ENCODE results near the gene TRAPPC3.
"Not testable (repeated sequence)": the region's sequence is repeated elsewhere in the genome, so short reads cannot be mapped to it uniquely, and the experiment has no call there.

Gene TRAPPC3

DNA sequence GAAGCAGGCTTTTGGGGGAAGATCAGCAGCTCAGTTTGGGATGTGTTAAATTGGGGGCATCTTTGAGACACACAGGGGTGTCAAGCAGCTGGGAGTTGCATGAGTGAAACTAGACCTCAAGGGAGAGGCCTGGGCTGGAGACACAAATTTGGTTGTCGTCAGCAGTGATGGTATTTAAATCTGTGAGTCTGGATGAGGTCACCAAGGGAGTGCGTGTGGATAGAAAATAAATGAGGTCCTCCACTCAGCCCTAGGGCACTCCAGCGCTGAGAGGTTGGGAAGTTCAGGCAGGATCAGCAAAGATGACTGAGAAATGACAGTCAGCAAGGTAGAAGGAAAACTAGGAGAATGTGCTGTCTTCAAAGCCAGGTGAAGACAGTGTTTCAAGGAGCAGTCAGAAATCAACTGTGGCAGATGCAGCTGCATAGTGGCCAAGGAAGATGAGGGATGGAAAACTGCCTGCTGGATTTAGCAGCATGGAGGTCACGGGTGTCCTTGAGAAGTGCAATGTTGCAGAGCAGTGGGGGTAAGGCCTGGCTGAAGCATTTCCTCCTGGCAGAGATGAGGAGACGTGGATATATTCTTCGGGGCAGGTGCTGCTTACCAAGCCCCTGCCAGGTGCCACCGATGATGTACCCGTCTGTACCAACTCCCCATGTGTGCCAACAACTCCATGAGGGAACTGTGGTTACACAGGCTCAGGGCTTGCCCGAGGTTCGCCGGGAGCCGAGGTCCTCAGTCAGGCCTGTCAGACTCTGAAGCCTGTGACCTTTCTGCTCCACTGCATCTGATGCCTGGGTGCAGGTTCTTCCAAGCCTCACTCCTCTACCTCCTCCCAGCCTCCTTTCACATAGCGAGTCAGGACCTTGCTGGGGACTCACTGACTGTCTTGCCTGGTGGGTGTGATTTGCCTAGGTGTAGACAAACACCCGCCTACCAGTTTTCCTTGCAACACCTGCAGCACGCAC, 17.9 kb upstream of the TRAPPC3 start:
- no peak for DNase-seq (ENCODE audit: low read depth, low spot score)

DNA sequence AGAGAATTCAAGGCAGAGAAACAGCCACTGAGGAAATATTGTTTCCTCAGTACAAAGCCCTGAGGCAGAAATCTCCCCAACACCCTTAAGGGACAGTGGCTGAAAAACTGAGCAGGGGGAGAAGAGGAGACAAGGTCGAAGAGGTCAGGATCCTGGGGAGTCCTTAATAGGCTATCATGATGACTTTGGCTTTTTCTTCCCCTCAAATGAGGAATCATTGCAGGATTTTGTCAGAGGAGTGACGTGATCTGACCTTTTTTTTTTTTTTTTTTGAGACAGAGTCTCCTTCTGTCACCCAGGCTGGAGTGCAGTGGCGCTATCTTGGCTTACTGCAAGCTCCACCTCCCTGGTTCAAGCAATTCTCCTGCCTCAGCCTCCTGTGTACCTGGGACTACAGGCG, 16.9 kb upstream of the TRAPPC3 start:
- no peak for DNase-seq (ENCODE audit: low read depth, low spot score)

DNA sequence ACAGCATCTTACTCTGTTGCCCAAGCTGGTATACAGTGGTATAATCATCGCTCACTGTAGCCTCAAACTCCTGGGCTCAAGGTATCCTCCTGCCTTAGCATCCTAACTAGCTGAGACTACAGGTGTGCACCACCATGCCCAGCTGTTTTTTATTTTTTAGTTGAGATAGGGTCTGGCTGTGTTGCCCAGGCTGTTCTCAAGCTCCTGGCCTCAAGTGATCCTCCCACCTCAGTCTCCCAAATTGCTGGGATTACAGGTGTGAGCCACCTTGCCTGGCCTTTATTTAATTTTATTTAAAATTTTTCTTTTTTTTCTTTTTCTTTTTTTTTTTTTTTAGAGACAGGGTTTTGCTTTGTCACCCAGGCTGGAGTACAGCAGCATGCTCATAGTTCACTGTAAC, 15.9 kb upstream of the TRAPPC3 start:
- DNase-seq (ENCODE audit: low read depth, low spot score): no peak

DNA sequence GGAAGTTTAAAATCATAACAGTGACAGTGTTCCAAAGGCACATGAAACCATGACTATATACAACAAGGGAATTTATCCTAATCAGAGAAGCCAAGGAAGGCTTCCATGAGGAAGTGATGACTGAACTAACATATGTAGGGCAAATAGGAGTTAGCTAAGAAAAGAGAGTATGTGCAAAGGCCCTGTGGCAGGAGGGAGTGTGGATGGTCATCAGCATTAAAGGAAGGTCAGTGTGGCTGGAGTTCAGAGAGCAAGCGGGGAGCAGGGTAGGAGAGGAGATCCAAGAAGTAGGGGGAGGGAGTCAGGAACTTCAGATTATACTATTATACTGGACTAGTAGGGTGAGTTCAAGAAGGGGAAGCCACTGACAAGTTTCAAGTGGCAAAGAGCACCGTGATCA, 15.1 kb upstream of the TRAPPC3 start:
- no peak for DNase-seq (ENCODE audit: low read depth, low spot score)

DNA sequence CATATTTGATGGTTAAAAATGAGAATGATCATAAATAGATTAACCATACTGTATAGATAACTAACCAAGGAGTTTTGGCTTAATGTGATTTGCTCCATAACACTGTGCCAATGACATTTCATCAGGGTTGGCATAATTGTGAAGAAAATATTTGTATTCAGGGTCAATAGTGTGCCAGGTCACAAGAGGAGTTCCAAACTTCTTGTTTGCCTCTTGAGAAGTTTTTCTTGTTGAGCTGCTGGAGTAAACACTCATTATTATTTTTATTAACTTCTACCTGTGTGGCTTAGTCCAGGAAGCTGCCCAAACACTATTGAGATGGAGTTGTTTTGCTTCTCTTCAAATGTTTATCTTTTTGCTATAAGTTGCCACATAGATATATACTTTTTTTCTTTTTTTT, 14.1 kb upstream of the TRAPPC3 start:
- no peak for DNase-seq (ENCODE audit: low read depth, low spot score)

DNA sequence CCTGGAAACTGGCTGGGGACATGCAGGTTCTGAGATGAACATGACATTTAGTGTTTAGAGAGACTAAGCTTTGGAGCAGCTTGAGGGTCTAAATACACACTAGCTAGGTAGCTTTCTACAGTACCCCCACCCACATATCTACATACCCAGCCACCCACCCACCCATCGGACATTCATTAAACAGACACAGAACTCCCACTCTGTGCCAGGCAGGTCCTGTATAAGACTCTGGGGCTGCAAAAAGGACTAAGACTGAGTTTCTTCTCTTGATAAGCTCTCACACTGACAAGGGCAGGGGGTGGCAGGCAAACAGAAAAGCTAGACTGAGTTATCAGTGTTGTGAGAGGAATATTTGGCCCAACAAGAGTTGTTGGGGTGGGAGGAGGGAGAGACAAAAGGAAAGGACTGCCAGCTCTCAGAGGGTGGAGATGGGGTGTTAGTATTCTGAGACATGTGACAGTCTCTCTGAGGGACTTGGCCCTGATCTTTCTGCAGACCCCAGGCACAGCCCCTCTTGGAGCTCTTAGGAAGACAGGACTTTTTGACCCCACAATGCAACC, 13.5 kb upstream of the TRAPPC3 start:
- DNase-seq (ENCODE audit: low read depth, low spot score): no peak

DNA sequence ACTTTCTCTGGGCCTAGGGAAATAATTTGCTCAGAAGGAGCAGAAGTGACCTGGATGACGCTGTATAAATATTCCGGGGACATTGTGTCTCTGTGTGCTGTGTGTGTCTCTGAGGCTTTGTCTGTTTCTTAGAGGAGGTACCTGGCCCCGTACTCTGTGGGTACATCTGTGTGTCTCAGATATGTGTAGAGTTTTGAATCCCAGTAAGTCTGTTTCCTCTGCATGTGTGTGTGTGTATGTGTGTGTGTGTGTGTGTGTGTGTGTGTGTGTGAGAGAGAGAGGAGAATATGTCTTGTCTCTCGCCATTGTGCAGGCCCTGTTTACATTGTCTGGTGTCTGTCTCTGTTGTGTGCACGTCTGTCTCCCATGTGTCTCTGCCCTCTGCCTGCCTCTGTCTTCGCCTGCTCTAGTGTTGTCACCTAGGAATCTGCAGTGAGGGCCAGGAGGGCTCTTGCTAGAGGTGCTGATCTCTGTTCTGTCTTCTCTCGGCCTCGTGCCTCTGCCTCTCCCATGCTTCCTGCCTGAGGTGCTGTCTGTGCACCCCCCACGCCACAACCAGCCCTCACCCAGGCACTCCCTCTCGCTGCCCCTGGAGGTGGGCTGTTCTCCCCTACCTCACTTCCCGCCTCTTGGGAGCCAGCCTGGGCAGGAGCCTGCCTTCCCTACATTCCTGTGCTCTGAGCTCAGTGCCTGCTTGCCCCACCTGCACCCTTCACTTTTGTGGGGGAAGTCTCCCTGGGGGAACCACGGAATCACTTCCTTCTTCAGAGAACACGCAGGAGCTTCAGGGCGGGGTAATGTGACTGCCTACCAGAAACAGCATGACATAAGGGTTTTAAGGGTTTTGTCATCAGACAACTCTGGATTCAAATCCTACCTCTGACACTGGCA, 12.6 kb upstream of the TRAPPC3 start:
- DNase-seq (ENCODE audit: low read depth, low spot score): no peak

DNA sequence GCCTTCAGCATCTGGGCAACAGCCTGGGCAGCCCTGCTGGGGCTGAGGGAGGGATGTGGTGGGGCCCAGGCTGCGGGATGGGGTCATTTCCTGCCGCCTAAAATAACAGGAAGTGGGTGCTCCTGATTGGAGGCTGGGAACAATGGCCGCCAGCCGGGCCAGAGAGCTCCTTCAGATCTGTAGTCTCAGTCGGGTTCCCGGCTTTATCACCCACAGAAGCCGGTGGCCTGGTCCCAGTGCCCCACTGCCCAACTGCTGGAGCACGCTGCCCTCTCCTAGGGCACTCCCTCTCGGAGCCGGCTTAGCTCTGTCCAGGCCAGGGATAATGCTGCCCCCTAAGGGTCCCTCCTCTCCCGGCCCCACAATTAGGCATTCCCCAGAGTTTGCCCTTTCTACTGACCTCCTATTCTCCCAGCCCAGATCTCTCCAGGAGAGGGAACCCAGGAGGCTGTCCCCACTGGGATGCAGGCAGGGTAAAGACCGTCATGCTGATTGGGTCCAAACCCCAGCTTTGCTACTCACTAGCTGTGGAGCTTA, 11.7 kb upstream of the TRAPPC3 start:
- DNase-seq (ENCODE audit: low read depth, low spot score): no peak

DNA sequence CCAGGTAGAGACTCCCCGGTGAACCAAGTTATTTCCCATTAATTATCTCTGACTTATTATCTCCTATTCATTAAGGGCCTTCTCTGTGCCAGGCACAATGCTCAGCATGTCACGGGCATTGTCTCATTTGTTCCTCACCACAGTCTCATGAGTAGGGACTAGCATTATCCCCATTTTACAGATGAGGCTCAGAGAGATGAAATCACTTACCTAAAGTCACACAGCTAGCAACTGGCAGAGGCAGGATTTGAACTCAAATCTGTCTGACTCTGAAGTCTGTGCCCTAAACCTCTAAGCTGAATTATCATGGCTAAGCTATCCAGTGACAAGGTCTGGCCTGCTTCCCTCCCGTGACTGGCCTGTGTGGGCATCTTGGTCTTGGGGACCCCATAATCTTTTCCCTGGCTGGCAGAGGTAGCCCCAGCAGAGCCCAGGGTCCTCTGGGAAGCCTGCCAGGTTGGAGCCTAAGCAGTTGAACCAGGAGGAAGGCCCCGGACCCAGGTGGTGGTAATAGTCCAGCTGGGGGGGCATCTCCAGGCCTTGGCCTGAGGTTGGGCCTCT, 11.2 kb upstream of the TRAPPC3 start:
- DNase-seq (ENCODE audit: low read depth, low spot score): no peak

DNA sequence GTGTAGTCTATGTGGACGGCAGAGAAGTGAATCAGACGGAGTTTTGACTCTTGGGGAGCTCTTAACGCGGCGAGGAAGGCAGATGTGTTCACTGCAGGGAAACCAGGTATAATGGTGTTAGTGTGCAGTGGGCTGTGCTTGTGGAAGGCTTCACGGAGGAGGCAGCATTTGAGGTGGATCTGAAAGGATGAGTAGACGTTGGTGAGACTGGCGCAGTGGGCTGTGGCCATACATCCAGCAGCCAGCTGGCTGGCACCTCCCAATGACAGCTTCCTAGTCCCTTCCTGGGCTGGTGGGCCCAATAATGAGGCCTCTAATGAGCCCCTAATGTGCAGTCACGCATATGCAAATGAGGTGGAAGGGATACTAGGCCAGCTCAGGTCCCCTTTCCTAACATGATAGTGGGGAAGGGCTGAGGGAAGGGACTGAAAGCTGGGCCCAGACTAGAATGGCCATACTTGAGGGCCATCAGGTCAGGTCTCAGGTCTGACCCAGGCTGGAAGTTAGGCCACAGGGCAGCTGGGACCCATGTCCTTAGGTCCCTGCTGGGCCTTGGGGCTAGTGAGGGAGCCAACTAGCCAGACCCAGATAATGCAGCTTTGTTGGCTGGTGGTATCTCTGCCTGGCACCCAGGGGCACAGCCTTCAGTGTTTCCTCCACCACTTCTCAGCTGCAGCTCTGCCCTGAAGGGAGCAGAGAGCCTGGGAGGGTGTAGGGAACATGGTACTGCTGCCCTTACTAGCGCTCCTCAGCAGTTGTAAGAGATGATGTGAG, 10.5 kb upstream of the TRAPPC3 start:
- DNase-seq (ENCODE audit: low read depth, low spot score): no peak

DNA sequence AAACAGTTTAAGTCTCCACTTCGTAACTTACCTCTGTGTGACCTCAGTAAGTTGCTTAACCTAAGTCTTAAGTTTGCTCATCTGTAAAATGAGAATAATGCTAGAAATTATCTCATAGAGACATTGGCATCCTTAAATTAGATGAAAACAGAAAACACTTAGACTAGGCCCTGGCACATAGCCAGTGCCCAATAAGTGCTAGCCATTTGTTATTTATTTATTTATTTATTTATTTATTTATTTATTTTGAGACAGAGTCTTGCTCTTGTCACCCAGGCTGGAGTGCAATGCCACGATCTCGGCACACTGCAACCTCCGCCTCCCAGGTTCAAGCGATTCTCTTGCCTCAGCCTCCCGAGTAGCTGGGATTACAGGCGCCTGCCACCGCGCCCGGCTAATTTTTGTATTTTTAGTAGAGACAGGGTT, 9.6 kb upstream of the TRAPPC3 start:
- DNase-seq (ENCODE audit: low read depth, low spot score): not testable (repeated sequence)

DNA sequence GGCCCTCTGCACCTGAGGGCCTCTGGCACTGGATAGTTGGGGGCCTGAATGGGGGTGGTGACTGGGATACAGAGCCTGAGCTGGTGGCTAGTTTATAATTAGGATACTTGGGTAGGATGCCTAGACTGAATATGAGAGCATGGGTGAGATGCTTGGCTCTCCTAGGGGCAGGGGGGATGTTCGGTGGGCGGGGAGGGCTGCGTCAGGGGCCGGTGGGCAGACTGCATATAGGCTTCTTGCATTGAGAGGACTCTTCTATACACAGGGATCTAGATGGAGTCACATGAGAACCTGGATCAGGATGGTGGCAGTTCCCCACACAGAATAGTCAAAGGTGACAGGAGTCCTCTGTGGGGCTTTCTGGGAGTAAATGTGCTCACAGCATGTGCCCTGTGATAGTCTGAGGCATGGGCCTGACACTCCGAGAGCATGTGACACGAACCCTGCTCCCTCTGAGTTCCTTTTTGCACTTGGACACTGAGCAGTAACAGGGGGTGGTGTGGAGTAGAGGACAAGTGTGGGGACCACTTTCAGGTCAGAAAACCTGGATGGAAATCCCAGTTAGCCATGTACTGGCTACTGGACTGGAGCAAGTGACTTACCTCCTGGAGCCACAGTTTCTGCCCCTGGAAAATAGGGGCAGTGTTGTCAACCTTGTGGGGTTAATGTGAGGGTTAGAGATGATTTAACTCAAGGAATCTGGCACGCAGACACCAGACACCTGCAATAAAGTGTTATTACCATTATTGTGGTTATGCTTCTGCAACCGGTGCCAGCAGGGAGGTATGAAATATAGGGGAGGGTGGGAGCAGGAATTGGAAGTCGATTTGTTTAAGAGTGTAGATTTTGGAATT, 8.9 kb upstream of the TRAPPC3 start:
- no peak for DNase-seq (ENCODE audit: low read depth, low spot score)

DNA sequence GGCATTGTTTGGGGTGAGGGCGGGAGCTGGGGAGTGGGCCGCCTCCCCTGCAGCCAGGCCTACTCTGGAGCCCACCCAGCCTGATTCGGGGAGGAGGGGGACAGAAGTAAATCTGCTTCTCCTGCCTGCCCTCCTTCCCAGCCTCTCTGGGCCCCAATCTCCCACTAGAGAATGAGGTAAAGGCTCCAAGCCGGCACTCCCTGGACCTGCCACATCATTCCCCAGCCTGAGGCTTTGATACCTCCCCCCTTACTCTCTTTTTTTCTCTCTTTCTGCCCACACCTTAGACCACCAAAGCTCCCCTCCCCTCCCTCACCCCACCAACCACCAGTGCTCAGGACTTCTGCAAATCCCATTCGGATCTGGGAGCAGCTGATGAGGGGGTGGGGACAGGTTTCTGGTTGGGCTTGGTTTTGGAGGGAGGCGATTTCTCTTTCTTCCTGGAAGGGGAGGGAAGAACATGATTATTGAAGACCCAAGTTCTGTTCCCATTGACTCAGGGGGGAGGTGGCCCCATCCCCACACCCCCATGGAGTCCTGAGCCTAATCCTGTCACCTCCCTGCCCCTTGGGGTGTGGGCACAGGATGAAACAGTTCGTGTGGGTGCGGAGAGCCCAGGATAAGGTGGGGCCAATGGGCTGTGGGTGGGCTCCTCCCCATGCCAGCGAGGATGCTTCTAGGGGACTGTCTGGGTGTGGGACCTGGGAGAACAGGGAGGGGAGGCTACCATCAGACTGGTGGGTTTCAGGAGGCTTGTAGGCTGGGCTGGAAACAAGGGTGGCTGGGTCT, 8.0 kb upstream of the TRAPPC3 start:
- DNase-seq (ENCODE audit: low read depth, low spot score): no peak

DNA sequence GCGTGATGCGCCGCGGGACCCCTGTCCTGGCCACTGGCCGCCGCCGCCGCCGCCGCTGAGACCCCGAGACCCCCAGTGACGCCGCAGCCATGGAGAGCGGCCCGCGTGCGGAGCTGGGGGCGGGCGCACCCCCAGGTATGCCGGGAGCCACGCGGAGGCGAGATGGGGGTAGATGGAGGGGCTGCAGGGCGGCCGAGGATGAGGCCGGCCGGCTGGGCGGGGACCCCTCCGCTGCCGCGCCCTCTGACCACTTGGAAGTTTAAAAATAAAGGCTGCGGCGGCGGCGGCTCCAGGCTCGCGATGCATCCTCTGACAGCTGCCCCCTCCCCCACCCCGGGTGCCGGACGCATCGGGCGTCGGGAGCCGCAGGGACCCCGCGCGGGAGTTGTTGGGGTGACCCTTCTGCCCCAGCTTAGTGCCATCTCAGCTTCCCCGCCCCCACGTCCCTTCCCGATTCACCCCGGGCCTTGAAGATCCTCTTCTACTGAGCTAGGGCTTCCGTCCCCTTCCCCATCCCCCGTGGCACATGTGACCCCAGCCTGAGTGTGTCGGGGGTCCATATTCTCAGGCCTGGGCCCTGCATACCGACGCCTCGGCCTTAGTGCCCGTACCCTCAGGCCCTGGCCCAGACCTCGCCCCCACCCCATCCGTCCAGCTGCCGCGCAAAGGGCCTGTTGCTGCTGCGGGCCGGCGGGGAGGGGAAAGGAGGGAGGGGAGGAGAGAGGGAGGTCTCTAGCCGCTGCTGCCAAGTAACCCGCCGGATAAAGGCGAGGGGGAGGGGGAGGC, 7.2 kb upstream of the TRAPPC3 start:
- DNase-seq (ENCODE audit: low read depth, low spot score): no peak

DNA sequence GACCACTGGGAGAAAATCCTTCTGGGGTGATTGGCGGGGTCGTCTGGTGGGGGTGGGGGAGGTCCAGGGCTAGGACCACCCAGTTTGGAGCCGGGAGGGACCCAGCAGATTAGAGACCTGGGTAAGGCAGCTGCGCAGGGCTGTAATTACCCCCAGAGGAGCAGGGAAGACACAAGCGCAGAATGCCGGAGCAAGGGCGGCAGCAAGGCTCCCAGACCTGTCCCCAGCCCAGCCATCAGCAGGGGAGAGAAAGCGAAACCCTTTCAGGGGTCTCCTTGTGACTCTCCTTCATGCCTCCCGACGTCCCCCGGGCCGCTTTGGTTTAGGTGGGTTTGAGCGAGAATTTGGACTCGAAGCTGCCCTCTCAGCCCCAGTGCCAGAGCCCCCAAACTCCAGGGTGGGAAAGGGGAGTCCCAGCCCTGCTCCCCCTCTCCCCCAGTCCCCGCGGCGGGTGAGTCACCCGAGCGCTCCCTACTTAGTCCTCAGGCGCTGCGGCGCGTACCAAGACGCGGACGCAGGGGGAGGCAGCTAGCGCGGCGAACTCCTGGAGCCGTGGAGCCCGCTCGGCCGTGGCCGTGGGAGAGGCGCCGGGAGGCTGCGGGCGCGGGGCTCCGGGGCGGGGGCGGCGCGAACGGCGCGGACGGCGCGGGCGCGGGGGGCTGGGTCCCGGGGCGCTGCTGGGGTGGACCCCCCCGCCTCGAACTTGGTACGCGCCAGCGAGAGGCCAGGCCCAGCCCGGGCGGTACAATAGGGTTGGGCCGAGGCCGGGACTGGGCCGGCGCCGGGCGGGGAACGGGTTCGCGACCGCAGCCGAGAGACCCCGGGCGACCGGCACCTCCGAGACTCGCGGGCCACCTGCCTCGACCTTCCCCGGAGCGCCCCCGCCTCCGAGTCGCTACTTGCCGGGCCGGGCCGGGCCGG, 6.4 kb upstream of the TRAPPC3 start, which contains the start of gene MAP7D1:
TSS of gene MAP7D1 (plus strand) at position 753 of the 921 bp plus-strand sequence. CDS start 258 bp downstream, outside the sequence.
- no peak for DNase-seq (ENCODE audit: low read depth, low spot score)

DNA sequence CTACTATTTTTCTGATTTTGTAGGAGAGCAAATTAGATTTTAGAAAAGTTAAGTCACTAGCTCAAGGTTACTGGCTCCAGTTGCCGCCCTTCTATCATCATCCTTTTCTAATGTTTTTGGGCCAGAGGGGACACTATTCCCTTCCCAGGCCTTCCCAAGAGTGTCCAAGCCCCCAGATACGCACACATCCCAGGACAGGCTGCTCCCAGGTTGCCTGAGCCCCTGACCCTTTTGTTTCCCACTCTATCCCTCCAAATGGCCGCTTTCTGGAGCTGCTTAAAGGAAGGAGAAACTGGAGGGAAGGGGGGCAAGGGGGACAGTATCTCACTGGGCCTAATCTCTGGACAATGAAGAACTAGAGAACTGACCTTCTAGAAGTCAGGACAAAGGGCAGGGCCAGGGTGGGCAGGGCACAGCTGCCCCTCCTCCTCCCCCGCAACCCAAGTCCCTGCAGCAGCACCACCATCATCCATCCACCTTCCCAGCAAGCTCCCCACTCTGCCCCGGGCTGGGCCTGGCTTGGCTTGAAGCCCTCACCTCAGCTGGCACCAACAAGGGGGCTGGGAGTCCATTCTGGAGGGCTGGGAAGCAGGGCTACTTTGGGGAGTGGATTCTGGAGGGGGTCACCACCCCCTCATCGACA, 5.6 kb upstream of the TRAPPC3 start:
- no peak for DNase-seq (ENCODE audit: low read depth, low spot score)
